HG03135 (cell line): ENCODE data around the gene DNAH14.
"Not testable (repeated sequence)": the region's sequence is repeated elsewhere in the genome, so short reads cannot be mapped to it uniquely, and the experiment has no call there.

Source experiments
- ATAC-seq: cut with Tn5 transposase; IDR thresholded peaks from one replicate; pipeline ENCODE4 v1.9.1; 2021; ENCODE audit warnings: mild to moderate bottlenecking, moderate library complexity; ENCODE audit not compliant: unreplicated experiment

The DNAH14 gene

DNA sequence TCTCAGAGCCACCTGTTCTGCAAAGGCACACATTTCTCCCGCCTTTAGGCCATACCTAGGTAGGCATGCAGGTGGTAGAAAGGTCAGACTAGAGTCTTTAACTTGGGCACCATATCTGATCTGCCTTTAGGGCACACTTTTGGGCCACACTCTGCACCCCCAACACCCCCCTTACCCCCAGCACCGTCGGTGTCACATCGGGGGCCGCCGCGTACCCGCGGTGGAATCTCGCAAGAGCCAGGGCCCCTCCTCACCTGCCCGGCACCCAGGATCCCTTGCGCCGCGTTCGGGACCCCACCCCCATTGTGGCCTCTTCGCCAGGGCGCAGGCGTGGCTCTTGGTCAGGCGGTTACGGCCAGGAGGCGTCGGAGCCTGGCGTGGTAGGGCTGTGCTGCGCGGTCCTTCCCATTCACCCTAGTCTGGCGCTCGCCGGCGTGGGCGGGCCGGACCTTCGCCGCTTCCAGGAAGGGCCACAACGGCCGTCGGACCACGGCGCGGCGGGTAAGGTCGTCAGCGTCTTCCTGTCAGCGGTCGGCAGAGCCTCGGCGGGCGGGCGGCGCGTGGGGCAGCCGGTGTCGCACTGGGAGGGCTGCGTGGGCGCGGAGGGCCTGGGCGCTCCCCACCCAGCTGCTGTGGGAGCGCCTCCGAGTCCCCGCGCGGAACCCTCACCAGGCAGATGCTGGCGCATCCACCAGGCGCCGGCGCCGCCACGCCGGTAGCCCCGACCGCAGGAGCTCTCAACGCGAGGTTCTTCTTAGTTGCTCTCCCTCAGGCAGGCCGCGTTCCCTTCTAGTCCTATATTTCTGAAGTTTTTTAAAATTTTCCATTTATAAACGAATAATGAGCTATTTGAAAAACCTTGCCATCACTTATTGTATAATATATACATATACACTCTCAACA lies at the start of gene DNAH14:
DNAH14 (plus strand) TSS at position 341 of the 903 bp plus-strand sequence. CDS start 23,028 bp downstream, outside the sequence.
- no peak for ATAC-seq

DNA sequence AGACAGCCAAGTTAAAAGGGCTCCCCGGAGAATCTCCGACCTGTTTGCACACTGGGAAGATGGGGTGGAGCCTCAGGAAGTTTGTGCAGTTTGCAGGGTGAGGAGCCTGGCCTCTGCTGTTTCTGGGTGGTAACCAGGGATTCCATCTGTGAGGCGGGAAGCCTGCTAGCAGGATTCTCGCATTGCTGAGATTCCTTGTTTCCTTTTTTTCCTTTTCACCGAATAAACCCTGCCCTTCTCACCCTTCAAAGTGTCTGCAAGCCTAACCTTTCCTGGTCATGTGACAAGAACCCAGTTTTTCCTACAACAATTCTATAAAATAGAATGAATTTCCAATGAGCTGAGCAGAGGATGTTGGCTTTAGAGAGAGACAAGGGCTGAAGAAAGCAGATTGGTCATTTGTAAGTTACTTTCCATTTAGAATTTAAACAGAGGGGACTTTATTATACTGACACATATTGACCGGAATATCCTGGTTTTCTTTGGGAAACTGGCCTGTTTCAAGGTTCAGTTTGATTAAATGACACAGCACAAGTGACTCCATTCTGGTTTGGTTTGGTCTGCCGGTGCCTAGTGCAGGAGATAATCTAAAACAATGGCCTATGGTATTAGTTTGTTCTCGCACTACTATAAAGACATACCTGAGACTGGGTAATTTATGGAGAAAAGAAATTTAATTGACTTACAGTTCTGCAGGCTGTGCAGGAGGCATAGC lies 48.7 kb upstream of the DNAH14 start:
- no peak for ATAC-seq

DNA sequence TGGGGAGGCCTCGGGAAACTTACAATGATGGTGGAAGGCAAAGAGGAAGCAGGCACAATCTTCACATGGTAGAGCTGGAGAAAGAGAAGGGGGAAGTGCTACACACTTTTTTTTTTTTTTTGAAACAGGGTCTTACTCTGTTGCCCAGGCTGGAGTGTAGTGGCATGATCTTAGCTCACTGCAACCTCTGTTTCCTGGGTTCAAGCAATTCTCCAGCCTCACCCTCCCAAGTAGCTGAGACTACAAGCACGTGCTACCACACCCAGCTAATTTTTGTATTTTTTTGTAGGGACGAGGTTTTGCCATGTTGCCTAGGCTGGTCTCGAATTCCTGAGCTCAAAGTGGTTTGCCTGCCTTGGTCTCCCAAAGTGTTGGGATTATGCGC lies 48.2 kb upstream of the DNAH14 start:
- ATAC-seq, result not testable (repeated sequence)

DNA sequence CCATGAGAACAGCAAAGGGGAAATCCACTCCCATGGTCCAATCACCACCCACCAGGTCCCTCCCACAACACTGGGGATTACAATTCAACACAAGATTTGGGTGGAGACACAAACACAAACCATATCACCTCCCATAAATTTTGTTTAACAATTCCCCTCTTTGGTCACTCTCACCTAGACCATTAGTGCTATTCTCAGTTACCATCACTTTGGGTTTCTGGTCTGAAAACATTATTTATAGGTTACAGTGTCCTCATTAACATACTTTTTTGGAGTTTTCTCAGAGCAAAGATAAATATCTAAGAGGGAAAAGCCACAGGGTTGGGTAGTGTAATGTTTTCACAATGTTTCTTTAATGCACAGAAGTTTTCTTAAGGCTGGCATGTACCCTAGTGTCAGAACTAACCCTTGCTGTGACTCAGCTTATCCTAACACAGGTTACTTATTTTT lies 47.7 kb upstream of the DNAH14 start:
- ATAC-seq, result no peak

DNA sequence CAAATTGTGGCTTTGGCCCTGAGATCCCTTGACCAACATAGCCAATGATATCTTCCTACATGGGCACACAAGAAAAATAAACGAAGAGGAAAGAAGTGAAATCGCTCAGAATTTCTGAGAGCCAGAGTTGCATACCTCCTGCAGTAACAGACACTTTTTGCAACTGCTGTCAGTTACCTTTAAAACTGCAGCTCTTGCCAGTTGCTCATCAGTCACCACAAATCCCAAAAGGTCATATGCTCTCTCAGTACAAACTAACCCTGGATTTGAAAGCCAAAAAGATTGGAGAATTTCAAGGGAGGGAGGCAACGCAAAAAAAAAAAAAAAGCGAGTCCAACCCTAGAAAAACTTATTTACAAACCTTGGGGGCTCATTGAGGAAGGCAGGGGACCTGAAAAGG lies 47.2 kb upstream of the DNAH14 start:
- no peak for ATAC-seq

DNA sequence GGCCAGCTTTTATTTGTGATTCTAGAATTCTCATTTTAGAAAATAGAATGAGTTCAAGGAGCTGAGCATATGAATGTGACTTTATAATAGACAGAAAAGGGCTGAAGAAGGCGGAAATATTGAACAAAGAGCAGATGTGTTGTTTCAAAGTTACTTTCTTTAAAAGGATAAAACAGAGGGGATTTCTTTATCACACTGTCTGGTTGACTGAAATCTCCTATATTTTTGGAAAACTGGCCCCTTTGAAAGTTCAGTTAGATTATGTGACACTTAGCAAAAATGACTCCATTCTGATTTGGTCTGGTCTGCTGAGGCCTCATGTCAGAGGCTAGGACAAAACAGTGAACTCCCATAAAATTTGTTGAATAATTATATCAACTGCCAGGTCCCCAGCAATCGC lies 46.4 kb upstream of the DNAH14 start:
- no peak for ATAC-seq

DNA sequence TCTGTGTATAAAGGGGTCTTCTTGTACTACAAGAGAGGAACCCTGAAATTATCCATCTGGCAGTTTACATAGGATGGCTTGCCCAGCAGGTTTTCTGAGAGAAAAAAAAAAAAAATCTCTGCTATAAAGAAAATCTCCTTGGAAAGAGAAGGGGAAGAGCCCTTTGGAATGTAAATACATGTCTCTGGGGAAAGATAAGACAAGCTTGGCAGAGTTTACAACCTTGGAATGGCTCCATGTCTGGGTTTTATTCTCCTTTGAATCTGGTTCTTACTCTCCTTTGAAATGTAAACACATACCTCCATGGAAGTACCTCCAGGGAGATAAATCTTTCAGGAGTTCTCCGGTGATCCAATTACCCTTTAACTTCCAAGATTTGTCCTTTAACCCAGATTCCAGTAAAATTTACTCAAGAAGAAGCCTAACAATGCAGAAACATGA lies 45.1 kb upstream of the DNAH14 start:
- ATAC-seq, result no peak

DNA sequence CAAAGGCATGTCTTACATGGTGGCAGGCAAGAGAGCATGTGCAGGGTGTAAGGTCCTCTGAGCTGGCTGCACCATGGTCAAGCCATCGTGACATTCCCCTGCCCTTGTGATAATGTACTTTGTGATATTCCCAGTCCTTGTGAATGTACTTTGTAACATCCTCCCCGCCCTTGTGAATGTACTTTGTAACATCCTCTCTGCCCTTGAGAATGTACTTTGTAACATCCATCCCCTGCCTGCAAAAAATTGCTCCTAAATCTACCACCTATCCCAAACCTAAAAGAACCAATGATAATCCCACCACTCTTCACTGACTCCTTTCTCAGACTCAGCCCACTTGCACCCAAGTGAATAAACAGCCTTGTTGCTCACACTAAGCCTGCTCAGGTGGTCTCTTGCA lies 44.1 kb upstream of the DNAH14 start:
- not testable (repeated sequence) for ATAC-seq

DNA sequence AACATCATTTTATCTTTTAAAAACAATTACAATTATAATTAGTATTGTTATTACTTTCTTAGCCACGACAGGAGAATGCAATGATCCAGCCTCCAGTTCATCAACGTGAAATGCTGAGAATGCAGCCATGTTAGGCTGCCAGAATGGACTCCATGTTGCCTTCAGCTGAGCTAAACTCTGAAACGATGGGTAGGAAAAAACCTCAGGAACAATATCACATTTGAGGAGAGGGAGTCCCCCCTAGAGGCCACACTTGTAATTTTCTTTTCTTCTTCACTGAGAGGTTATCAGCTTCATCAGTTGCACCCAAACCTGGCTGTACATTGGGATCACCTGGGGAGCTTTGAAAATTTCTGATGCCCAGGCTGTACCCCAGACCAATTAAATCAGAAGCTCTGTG lies 34.6 kb upstream of the DNAH14 start:
- ATAC-seq, result no peak

DNA sequence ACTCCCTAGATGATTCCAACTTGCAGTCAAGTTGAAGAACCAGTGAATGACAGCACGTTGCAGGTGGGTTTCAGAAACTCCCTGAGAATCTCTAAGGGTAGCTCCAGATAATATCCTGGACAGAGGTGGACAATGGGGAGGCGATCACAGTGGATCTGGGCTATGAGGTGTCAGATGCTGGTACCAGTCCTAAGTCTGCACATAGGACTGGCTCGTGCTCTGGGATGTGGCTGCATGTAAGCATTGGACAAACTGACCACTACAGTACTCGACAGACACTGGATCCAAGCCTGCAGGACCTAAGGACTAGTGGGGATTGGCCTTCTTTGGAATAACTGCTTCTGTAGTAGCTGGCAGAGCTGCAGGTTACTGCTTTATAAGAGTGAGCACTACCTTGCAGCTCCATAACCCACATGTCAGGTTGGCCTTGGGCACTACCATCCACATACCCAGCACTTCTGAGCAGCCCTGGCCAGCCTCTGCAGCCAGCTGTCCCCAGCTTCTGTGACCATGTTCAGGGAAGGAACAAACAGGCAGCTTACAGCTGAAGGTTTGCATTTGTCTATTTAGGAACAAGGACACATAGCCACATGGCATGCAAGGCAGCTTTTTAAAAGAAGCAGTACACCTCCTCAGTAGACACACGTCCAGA lies 33.2 kb upstream of the DNAH14 start:
- no peak for ATAC-seq

DNA sequence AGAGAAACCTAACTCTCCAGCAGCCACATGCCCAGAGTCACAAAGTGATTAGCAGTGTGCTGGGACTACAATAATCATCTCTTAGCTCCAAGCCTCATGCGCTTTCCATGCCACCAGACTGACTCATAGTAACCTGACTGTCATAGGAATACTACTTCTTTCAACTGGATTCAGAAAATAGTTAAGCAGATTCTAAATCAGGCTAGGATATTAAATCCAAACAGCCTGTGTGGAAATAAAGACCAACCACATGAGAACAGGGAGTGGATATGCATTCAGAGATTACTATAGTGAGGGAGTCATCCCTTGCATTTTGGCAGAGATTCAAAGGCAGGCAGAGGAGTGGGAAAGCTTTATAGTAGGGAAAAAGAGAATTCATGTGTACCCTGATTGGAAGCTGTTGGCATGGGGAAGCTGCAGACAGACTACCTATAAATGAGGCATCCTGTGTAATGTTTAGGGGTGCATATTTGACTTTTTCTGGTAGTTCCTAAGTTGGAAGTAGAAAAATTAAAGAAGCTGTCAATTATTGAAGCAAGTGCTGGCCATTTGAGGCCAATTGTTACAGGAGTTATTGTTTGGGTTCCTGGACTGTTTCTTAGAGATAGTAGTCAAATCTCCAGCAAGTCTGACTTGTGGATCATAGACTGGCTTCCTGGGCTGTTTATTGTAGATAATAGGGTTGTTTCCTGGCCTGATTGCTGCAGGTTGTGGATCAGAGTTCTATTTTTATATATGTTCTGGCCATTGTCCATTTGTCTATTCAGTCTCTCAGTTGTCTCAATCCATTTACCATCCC lies 31.7 kb upstream of the DNAH14 start:
- no peak for ATAC-seq

DNA sequence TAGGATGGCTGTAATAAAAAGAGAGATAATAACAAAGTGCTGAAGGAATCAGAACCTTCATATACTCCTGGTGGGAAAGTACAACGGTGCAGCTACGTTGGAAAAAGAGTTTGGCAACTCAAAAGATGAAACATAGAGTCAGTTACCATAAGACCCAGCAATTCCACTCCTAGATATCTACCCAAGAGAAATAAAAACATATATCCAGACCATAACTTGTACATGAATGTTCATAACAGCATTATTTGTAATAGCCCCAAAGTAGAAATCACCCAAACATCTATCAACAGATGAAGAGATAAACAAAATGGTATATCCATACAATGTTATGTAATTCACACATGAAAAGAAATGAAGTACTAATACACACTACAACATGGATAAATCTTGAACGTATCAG lies 30.5 kb upstream of the DNAH14 start:
- ATAC-seq, result no peak

DNA sequence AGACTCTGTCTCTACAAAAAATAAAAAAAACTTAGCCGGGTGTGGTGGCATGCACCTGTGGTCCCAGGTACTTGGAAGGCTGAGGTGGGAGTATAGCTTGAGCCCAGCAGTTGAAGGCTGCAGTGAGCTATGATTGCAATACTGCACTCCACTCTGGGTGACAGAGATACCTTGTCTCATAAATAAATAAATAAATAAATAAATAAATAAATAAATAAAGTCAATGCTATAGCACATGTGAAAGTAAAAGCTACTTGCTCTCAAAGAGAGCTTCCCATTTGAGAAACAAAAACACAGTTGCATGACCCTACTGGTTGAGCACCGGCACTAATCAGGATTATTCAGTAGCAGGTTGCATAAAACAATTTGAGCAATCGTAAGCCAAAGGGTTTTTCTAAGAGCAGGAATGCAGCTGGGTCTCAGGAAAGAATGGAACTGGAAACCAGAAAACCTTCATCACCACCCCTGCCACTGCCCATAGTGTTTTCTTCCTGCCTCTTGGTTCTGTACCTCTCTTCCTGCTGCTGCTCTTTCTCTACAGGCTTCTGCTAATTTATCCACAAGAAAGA lies 29.3 kb upstream of the DNAH14 start:
- ATAC-seq, result no peak

DNA sequence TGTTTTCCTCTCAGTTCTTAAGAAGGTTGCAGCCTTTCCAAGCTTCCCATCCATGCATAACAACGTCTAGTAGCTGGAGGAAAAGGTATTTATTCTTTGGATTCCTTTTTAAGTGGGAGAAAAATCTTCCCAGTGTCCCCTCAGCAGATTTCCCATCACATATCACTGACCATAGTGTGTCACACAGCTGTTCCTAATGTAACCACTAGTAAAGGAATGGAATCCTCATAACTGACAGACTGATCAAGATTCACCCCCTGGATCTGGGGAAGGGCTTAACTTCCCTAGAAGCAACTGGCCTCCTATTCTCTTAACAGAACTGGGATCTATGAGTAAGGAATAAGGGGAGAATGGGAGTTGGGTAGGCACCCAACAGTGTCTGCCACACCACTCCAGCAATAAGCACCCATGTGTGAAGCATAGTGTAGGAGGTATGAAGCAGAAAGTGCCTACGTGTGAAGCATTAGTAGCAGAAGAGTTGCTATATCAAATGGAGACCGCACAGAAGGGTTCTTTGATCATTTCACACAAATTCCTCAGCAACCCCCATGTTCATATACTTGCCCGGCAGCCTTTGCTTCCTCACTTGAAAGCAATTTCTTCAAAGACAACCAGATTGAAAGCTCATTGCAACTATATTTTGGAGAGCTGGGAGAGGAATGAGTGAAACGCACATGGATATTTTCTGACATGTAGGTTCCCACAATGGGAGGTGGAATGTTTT lies 28.2 kb upstream of the DNAH14 start:
- no peak for ATAC-seq

DNA sequence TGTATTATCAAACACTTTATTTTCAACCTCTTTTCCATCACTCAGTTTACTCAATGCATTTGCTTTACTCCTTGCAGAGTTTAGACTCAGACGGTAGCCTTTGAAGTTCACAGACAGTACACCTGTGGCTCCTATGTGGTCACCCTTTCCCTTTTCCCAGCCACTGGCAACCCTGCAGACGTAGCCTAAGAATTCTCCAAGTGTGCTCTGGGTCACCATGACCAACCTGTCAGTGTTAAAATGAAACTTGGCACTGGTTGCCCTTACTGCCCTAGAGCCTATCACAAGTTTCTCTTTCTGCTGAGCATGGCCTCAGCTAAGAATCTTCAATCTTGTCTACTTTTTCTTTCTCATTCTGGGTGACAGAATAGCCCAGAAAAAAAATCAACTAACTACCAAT lies 25.5 kb upstream of the DNAH14 start:
- no peak for ATAC-seq

DNA sequence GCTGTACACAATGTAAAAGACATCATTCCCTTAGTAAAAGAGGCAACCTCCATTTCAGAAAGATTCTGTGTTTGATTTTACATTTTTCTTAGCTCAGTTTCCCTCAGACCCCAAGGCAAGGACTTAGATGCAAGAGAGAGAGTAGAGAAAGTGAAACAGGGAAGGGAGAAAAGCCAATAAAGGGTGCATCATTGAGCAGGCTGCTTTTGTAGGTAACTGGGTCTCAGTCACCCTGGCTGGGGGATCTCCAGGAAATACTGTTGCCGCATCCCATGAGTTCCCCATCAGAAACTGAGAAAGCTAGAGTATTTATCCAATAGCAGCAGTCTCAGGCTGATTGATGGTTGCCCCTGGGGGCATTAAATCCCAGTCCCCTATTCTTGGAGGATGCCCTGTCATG lies 23.1 kb upstream of the DNAH14 start:
- ATAC-seq, result no peak

DNA sequence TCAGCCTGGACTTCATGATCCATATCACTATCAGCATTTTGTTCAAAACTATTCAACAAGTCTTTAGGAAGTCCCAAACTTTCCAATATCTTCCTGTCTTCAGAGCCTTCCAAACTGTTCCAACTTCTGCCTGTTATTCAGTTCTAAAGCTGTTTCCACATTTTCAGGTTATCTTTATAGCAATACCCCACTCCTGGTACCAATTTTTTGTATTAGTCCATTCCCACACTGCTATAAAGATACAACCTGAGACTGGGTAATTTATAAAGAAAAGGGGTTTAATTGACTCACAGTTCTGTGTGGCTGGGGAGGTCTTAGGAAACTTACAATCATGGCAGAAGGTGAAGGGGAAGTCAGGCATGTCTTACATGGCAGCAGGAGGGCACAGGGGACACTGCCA lies 18.3 kb upstream of the DNAH14 start:
- no peak for ATAC-seq

DNA sequence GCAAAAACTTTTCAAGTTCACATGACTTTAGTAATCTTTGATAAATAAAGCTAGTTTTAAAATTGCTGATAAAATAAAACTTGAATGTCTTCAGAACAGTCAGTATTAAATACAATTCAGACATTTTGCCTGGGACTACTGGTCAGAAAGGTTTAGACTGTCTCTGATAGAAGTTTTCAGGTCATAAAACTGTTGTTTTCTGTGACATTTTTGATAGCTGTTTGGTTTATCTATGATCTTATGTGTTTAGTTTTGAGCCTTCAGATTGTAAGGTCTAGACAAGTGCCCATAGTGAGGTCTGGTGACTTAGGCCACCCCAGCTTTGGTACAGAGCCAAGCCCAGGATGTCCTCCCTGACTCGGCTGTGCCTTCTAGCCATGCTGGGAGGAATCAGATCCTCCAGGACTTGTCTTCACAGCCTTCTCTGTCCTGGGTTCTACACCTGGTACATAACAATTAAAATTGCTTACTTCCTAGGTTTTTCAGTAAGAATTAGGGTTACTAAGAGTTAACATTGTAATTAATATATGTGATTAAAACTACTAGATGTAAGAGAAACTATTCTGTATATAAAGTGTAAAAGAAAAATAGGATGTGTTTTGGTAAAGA lies 15.1 kb upstream of the DNAH14 start:
- no peak for ATAC-seq

DNA sequence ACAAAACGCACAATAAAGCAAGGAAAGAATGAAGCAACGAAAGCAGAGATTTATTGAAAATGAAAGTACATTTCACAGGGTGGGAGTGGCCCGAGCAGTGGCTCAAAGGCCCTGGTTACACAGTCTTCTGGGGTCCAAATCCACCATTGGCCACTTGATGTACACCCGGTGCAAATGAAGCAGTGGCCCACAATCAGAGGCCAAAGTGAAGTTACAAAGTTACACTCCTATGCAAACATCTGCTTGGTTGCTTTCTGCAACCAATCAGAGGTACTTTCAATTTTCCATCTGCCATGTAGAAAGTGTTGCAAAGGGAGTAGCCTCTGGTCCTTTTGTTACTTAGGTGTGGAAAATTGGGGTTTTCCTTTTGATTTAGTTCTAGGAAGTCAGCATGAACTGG lies 10.0 kb upstream of the DNAH14 start:
- ATAC-seq, result no peak
